ENCODE results near the gene LYG1. TPM values are rescaled to one million over a fixed set of nuclear protein-coding genes. Genes with fewer than 3 reads are reported as not detected.

Gene LYG1
- total and polyA plus RNA-seq, 2 of the 13 experiments (the other 11 are each of a cell fraction or from before 2014, with no cell fraction given): 1.00 to 2.9 TPM

- TF ChIP-seq TIGD3 (CRISPR knock-in tag; IDR thresholded peaks at IDR 0.05; ENCODE audit: borderline replicate concordance): no peak
- peak; percentile 87 for TF ChIP-seq SMAD3 (CRISPR knock-in tag; IDR thresholded peaks at IDR 0.05)
- no peak; the same call in 1 of the 2 replicates for TF ChIP-seq ZNF296 (CRISPR knock-in tag; conservative IDR thresholded peaks at IDR 0.05)
- TF ChIP-seq ZNF224 (CRISPR knock-in tag; IDR thresholded peaks at IDR 0.05): peak; percentile 89; the same call in 1 of the 2 replicates
- peak; percentile 67; the same call in 1 of the 2 replicates for TF ChIP-seq BRD4 (CRISPR knock-in tag; IDR thresholded peaks at IDR 0.05)
- peak; percentile 96 for TF ChIP-seq SAP130 (CRISPR knock-in tag; IDR thresholded peaks at IDR 0.05; ENCODE audit: low read depth)
- TF ChIP-seq PTBP1 (IDR thresholded peaks at IDR 0.05; ENCODE audit: low read depth, low read length, poor library complexity, severe bottlenecking): no peak
- TF ChIP-seq CEBPB (IDR thresholded peaks at IDR 0.05; ENCODE audit: borderline replicate concordance, low read depth, low read length): no peak
- TF ChIP-seq ZNF770 (CRISPR knock-in tag; IDR thresholded peaks at IDR 0.05): no peak; the same call in 1 of the 2 replicates
- TF ChIP-seq ZNF746 (CRISPR knock-in tag; IDR thresholded peaks at IDR 0.05): no peak; the same call in 1 of the 2 replicates
- peak; percentile 80; the same call in 1 of the 2 replicates for TF ChIP-seq ZNF609 (CRISPR knock-in tag; IDR thresholded peaks at IDR 0.05; ENCODE audit: borderline replicate concordance)
- peak; percentile 93 for TF ChIP-seq MYPOP (CRISPR knock-in tag; IDR thresholded peaks at IDR 0.05)
- TF ChIP-seq ZNF34 (CRISPR knock-in tag; IDR thresholded peaks at IDR 0.05; ENCODE audit: borderline replicate concordance): no peak
- TF ChIP-seq ZZZ3 (CRISPR knock-in tag; IDR thresholded peaks at IDR 0.05; ENCODE audit: borderline replicate concordance): peak; percentile 95
- TF ChIP-seq NR0B2 (CRISPR knock-in tag; IDR thresholded peaks at IDR 0.05): peak; percentile 90
- 0 out of 2 replicates have a peak, but pooled peaks have one; percentile 38 for TF ChIP-seq ZNF432 (CRISPR knock-in tag; IDR thresholded peaks at IDR 0.05; ENCODE audit: borderline replicate concordance)
- 0 out of 2 replicates have a peak, but pooled peaks have one; percentile 29 for TF ChIP-seq FIP1L1 (IDR thresholded peaks at IDR 0.05; ENCODE audit: borderline replicate concordance, insufficient read depth, low read depth, low read length)
These were observed 36.4 kb upstream of the LYG1 start, which contains the start of gene EIF5B (continued) for GRCh38 chr2:99337113-99338028.
